ENCODE data around the gene TMEM242.
A peak's percentile ranks its signal among the peaks of the same experiment; 100 is the strongest.

The TMEM242 gene

GRCh38 chr6:157280947-157281346, 42.4 kb downstream of the TMEM242 start:
- 82% methylated on average over 7 of the region's 9 CpGs for WGBS

GRCh38 chr6:157280157-157280556, 43.2 kb downstream of the TMEM242 start:
- H2BK5ac ChIP-seq (ENCODE audit: low read depth, low read length, poor library complexity, severe bottlenecking), result no peak overlapping the region
- H3K23ac ChIP-seq (ENCODE audit: low read length in 2 of 2), result no peak overlapping the region
- no peak overlapping the region for H3K4me2 ChIP-seq (ENCODE audit: low read length, poor library complexity, severe bottlenecking)
- H4K8ac ChIP-seq (ENCODE audit: low read length), result no peak overlapping the region
- H3K4me1 ChIP-seq (ENCODE audit: control insufficient read depth, insufficient read depth, low read depth, low read length), result peaks cover 3% of the 10 kb centered on the region
- no peak overlapping the region for H3K4me3 ChIP-seq (ENCODE audit: insufficient read depth in 1 of 2, low read depth in 1 of 2, low read length in 2 of 2)
- H4K91ac ChIP-seq (ENCODE audit: low read length), result no peak overlapping the region
- no peak overlapping the region for H3K14ac ChIP-seq (ENCODE audit: low read length in 2 of 2)
- WGBS, result 43% methylated on average over 17 of the region's 17 CpGs
- H3K9ac ChIP-seq (ENCODE audit: low read length), result no peak overlapping the region
- H3K36me3 ChIP-seq (ENCODE audit: control insufficient read depth in 1 of 2, insufficient read depth in 2 of 2, low read depth in 1 of 2, low read length in 2 of 2), result no peaks in the 10 kb centered on the region
- H3K4ac ChIP-seq (ENCODE audit: low read depth in 1 of 2, low read length in 2 of 2), result no peak overlapping the region
- no peak overlapping the region for H2BK12ac ChIP-seq (ENCODE audit: low read length in 2 of 2)
- no peak overlapping the region for H2BK15ac ChIP-seq (ENCODE audit: low read depth, poor library complexity, severe bottlenecking)
- no peak overlapping the region for H3K27ac ChIP-seq (ENCODE audit: low read length, poor library complexity, severe bottlenecking)
- H2AK5ac ChIP-seq (ENCODE audit: low read length, severe bottlenecking), result no peak overlapping the region
- DNase-seq, result no peak
- no peak overlapping the region for H3K18ac ChIP-seq (ENCODE audit: low read depth in 1 of 2, low read length in 2 of 2)
- no peaks in the 10 kb centered on the region for H3K9me3 ChIP-seq (ENCODE audit: control insufficient read depth, low read length)
- H3K79me1 ChIP-seq (replicated peaks; ENCODE audit: low read length, poor library complexity, severe bottlenecking), result no peaks in the 10 kb centered on the region
- no peak overlapping the region for H2AFZ ChIP-seq (ENCODE audit: low read depth, low read length)
- no peak overlapping the region for H2BK120ac ChIP-seq (ENCODE audit: low read depth, low read length)
- H3K27me3 ChIP-seq (ENCODE audit: control insufficient read depth in 1 of 2, insufficient read depth in 1 of 2, low read length in 2 of 2), result peaks cover 0 to 6% of the 10 kb centered on the region in 2 experiments

More at GRCh38 chr6:157280947-157281346, 42.4 kb downstream of the TMEM242 start:
- Histone ChIP-seq H3K9me3 (ENCODE audit: control insufficient read depth, low read length) (no peaks in the 10 kb centered on the region), H3K4ac (ENCODE audit: low read depth in 1 of 2, low read length in 2 of 2) (no peak overlapping the region), H3K27me3 (ENCODE audit: control insufficient read depth in 1 of 2, insufficient read depth in 1 of 2, low read length in 2 of 2) (peaks cover 0 to 6% of the 10 kb centered on the region in 2 experiments), H3K79me1 (replicated peaks; ENCODE audit: low read length, poor library complexity, severe bottlenecking) (no peaks in the 10 kb centered on the region), H3K14ac (ENCODE audit: low read length in 2 of 2) (no peak overlapping the region), H3K4me2 (ENCODE audit: low read length, poor library complexity, severe bottlenecking) (no peak overlapping the region), H4K91ac (ENCODE audit: low read length) (no peak overlapping the region), H2AFZ (ENCODE audit: low read depth, low read length) (no peak overlapping the region), H3K9ac (ENCODE audit: low read length) (no peak overlapping the region), H2BK15ac (ENCODE audit: low read depth, poor library complexity, severe bottlenecking) (no peak overlapping the region), H4K8ac (ENCODE audit: low read length) (no peak overlapping the region), H3K18ac (ENCODE audit: low read depth in 1 of 2, low read length in 2 of 2) (no peak overlapping the region), H2BK120ac (ENCODE audit: low read depth, low read length) (no peak overlapping the region), H3K4me1 (ENCODE audit: control insufficient read depth, insufficient read depth, low read depth, low read length) (no peaks in the 10 kb centered on the region), H3K27ac (ENCODE audit: low read length, poor library complexity, severe bottlenecking) (no peak overlapping the region), H3K23ac (ENCODE audit: low read length in 2 of 2) (no peak overlapping the region), H2BK12ac (ENCODE audit: low read length in 2 of 2) (no peak overlapping the region), H2AK5ac (ENCODE audit: low read length, severe bottlenecking) (no peak overlapping the region), H3K4me3 (ENCODE audit: insufficient read depth in 1 of 2, low read depth in 1 of 2, low read length in 2 of 2) (no peak overlapping the region), H2BK5ac (ENCODE audit: low read depth, low read length, poor library complexity, severe bottlenecking) (no peak overlapping the region), H3K36me3 (ENCODE audit: control insufficient read depth in 1 of 2, insufficient read depth in 2 of 2, low read depth in 1 of 2, low read length in 2 of 2) (no peaks in the 10 kb centered on the region)
- no peak for DNase-seq

- Histone ChIP-seq H2AK5ac (ENCODE audit: low read length, severe bottlenecking) (no peak overlapping the region), H4K8ac (ENCODE audit: low read length) (no peak overlapping the region), H2BK12ac (ENCODE audit: low read length in 2 of 2) (no peak overlapping the region), H3K23ac (ENCODE audit: low read length in 2 of 2) (no peak overlapping the region), H3K79me1 (replicated peaks; ENCODE audit: low read length, poor library complexity, severe bottlenecking) (no peaks in the 10 kb centered on the region), H3K27ac (ENCODE audit: low read length, poor library complexity, severe bottlenecking) (no peak overlapping the region), H3K4me1 (ENCODE audit: control insufficient read depth, insufficient read depth, low read depth, low read length) (peaks cover 12% of the 10 kb centered on the region), H2BK5ac (ENCODE audit: low read depth, low read length, poor library complexity, severe bottlenecking) (no peak overlapping the region), H3K9me3 (ENCODE audit: control insufficient read depth, low read length) (no peaks in the 10 kb centered on the region), H3K14ac (ENCODE audit: low read length in 2 of 2) (no peak overlapping the region), H3K4me2 (ENCODE audit: low read length, poor library complexity, severe bottlenecking) (no peak overlapping the region), H2AFZ (ENCODE audit: low read depth, low read length) (no peak overlapping the region), H3K4me3 (ENCODE audit: insufficient read depth in 1 of 2, low read depth in 1 of 2, low read length in 2 of 2) (no peak overlapping the region), H2BK120ac (ENCODE audit: low read depth, low read length) (no peak overlapping the region), H3K36me3 (ENCODE audit: control insufficient read depth in 1 of 2, insufficient read depth in 2 of 2, low read depth in 1 of 2, low read length in 2 of 2) (no peaks in the 10 kb centered on the region), H2BK15ac (ENCODE audit: low read depth, poor library complexity, severe bottlenecking) (no peak overlapping the region), H3K18ac (ENCODE audit: low read depth in 1 of 2, low read length in 2 of 2) (no peak overlapping the region), H3K27me3 (ENCODE audit: control insufficient read depth in 1 of 2, insufficient read depth in 1 of 2, low read length in 2 of 2) (peaks cover 0 to 6% of the 10 kb centered on the region in 2 experiments), H3K9ac (ENCODE audit: low read length) (no peak overlapping the region), H4K91ac (ENCODE audit: low read length) (no peak overlapping the region), H3K4ac (ENCODE audit: low read depth in 1 of 2, low read length in 2 of 2) (no peak overlapping the region)
- DNase-seq, result no peak
- 95% methylated on average over 8 of the region's 9 CpGs for WGBS
These were observed 45.1 kb downstream of the TMEM242 start for GRCh38 chr6:157278171-157278570.

GRCh38 chr6:157276731-157277130, 46.6 kb downstream of the TMEM242 start:
- no peak for DNase-seq
- WGBS, result 89% methylated on average over 8 of the region's 9 CpGs

More at GRCh38 chr6:157276731-157277130, 46.6 kb downstream of the TMEM242 start:
- Histone ChIP-seq H2BK12ac (ENCODE audit: low read length in 2 of 2) (no peak overlapping the region), H3K4ac (ENCODE audit: low read depth in 1 of 2, low read length in 2 of 2) (peak overlapping the region in 1 of 2 experiments; percentile 35), H2BK120ac (ENCODE audit: low read depth, low read length) (no peak overlapping the region), H3K9me3 (ENCODE audit: control insufficient read depth, low read length) (no peaks in the 10 kb centered on the region), H3K36me3 (ENCODE audit: control insufficient read depth in 1 of 2, insufficient read depth in 2 of 2, low read depth in 1 of 2, low read length in 2 of 2) (no peaks in the 10 kb centered on the region), H3K9ac (ENCODE audit: low read length) (no peak overlapping the region), H2BK5ac (ENCODE audit: low read depth, low read length, poor library complexity, severe bottlenecking) (no peak overlapping the region), H3K18ac (ENCODE audit: low read depth in 1 of 2, low read length in 2 of 2) (no peak overlapping the region), H3K79me1 (replicated peaks; ENCODE audit: low read length, poor library complexity, severe bottlenecking) (no peaks in the 10 kb centered on the region), H3K27ac (ENCODE audit: low read length, poor library complexity, severe bottlenecking) (no peak overlapping the region), H4K8ac (ENCODE audit: low read length) (no peak overlapping the region), H4K91ac (ENCODE audit: low read length) (peak overlapping the region; percentile 7), H2BK15ac (ENCODE audit: low read depth, poor library complexity, severe bottlenecking) (no peak overlapping the region), H3K23ac (ENCODE audit: low read length in 2 of 2) (no peak overlapping the region), H3K4me3 (ENCODE audit: insufficient read depth in 1 of 2, low read depth in 1 of 2, low read length in 2 of 2) (no peak overlapping the region), H3K27me3 (ENCODE audit: control insufficient read depth in 1 of 2, insufficient read depth in 1 of 2, low read length in 2 of 2) (peaks cover 0 to 6% of the 10 kb centered on the region in 2 experiments), H3K4me2 (ENCODE audit: low read length, poor library complexity, severe bottlenecking) (no peak overlapping the region), H3K14ac (ENCODE audit: low read length in 2 of 2) (no peak overlapping the region), H2AFZ (ENCODE audit: low read depth, low read length) (no peak overlapping the region), H2AK5ac (ENCODE audit: low read length, severe bottlenecking) (no peak overlapping the region), H3K4me1 (ENCODE audit: control insufficient read depth, insufficient read depth, low read depth, low read length) (peaks cover 12% of the 10 kb centered on the region)
